ENCODE measurements around the gene JAZF1. TPM values are rescaled to one million over a fixed set of nuclear protein-coding genes. Genes with fewer than 3 reads are reported as not detected.
"Not testable (repeated sequence)": the region's sequence is repeated elsewhere in the genome, so short reads cannot be mapped to it uniquely, and the experiment has no call there.

JAZF1 gene
- polyA plus RNA-seq, 1 donor from 2014 or later = 13.7 TPM

DNA sequence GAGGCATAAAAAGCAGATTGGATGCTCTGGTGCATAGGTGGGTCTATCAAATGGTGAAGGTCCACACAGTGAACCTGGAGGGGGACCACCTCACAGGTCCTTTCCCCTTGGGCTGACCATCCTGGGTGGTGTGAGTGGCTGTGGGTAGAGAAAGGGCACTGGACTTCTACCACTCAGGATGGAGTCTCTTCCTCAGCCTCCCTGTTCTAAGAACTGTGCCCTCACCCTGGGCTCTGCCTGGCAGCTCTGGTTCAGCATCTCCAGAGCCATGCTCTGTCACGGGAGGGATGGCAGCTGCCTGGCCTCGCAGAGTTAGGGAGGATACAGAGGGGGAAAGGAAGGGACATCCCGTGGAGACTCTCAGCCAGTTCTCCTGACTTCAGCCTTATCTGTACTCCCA lies 318.8 kb downstream of the JAZF1 start:
- peaks cover 22% of the 10 kb centered on the region for H3K36me3 Mint-ChIP-seq
- peaks cover 0 to 10% (median 4%) of the 10 kb centered on the region in 3 donors for H3K9me3 Mint-ChIP-seq
- no peak overlapping the region for H3K27ac Mint-ChIP-seq
- peak overlapping the region in 1 of 4 donors; percentile 24 for H3K4me3 Mint-ChIP-seq
- peaks cover 0 to 1% (median 0%) of the 10 kb centered on the region in 3 donors for H3K4me1 Mint-ChIP-seq
- H3K27me3 Mint-ChIP-seq = no peaks in the 10 kb centered on the region

DNA sequence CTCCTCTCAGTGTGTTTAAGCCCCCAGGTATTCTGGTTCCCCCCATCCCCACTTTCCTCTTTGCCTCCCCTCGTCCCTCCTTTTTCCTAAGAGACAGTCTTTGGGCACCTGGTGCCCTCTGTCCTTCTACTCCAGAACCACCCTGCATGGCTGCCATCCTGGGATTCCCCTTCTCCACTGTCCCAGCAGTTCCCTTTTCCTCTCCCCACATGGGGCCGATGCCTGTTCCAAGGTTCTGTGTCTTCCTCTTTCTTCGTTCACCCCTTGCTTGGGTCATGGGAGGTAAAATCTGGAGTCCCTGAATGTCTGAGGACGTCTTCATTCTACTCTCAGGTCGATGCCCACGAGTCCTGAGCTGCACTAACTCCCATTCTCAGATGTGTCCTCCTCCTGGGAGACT lies 319.8 kb downstream of the JAZF1 start:
- Mint-ChIP-seq H3K9me3 (peaks cover 0 to 10% (median 6%) of the 10 kb centered on the region in 3 donors), H3K4me3 (no peak overlapping the region)

DNA sequence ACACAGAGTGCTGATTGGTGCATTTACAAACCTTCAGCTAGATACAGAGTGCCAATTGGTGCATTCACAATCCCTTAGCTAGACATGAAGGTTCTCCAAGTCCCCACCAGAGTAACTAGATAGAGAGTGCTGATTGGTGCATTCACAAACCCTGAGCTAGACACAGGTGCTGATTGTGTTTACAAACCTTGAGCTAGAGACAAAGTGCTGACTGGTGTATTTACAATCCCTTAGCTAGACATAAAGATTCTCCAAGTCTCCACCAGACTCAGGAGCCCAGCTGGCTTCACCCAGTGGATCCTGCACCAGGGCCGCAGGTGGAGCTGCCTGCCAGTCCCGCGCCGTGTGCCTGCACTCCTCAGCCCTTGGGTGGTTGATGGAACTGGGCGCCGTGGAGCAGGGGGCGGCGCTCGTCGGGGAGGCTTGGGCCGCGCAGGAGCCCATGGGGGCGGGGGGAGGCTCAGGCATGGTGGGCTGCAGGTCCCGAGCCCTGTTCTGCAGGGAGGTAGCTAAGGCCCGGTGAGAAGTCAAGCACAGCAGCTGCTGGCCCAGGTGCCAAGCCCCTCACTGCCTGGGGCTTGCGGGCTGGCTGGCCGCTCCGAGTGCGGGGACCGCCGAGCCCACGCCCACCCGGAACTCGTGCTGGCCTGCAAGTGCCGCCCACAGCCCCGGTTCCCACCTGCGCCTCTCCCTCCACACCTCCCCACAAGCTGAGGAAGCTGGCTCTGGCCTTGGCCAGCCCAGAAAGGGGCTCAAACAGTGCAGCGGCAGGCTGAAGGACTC lies 323.7 kb downstream of the JAZF1 start:
- H3K27ac Mint-ChIP-seq, H3K4me3 Mint-ChIP-seq, H3K27me3 Mint-ChIP-seq, H3K4me1 Mint-ChIP-seq: not testable (repeated sequence)
- Mint-ChIP-seq H3K9me3 (peaks cover 0 to 10% (median 9%) of the 10 kb centered on the region in 3 donors), H3K36me3 (peaks cover 21% of the 10 kb centered on the region)

More for the DNA sequence above, 319.8 kb downstream of the JAZF1 start:
- no peaks in the 10 kb centered on the region for H3K27me3 Mint-ChIP-seq
- no peak overlapping the region for H3K27ac Mint-ChIP-seq
- H3K4me1 Mint-ChIP-seq = peaks cover 0 to 1% (median 0%) of the 10 kb centered on the region in 3 donors
- H3K36me3 Mint-ChIP-seq = peaks cover 22% of the 10 kb centered on the region

DNA sequence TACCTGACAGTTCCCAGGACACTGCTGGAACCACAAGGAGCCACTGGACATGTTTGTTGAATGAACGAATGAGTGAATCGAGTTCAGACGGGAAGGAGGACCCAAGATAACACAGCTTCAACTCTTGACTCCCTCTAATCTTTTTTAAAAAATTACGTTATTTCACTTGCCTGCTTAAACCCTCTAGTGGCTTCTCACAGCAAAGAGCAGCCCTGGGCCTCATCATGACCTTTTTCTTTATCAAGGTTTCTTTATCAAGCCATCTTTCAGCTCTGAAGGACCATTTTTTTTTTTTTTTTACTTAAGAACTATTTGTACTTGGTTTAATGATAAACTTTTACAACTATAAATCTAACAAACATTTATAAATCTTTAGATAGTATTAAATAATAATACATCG lies 330.1 kb downstream of the JAZF1 start:
- H3K27ac Mint-ChIP-seq = no peak overlapping the region
- no peaks in the 10 kb centered on the region for H3K27me3 Mint-ChIP-seq
- peaks cover 0 to 2% (median 0%) of the 10 kb centered on the region in 3 donors for H3K9me3 Mint-ChIP-seq
- peaks cover 0 to 4% (median 0%) of the 10 kb centered on the region in 3 donors for H3K4me1 Mint-ChIP-seq
- H3K4me3 Mint-ChIP-seq = no peak overlapping the region
- peaks cover 11% of the 10 kb centered on the region for H3K36me3 Mint-ChIP-seq

DNA sequence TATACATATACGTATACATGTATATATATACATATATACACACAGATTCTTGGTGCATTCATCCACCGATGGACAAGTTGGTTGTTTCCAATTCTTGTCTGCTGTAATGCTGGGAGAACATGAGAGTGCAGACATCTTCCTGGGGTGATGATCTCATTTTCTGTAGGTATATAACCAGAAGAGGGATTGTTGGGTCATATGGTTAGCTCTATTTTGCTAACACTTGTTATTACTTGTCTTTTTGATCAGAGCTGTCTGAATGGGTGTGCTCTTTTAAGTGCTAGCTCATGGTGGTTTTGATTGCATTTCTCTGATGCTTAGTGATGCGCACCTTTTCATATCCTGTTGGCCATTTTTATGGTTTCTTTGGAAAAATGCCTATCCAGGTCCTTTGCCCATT lies 334.2 kb downstream of the JAZF1 start:
- H3K27ac Mint-ChIP-seq = no peak overlapping the region
- no peaks in the 10 kb centered on the region for H3K9me3 Mint-ChIP-seq
- no peaks in the 10 kb centered on the region for H3K4me1 Mint-ChIP-seq
- H3K4me3 Mint-ChIP-seq = no peak overlapping the region
- no peaks in the 10 kb centered on the region for H3K27me3 Mint-ChIP-seq
- peaks cover 4% of the 10 kb centered on the region for H3K36me3 Mint-ChIP-seq

DNA sequence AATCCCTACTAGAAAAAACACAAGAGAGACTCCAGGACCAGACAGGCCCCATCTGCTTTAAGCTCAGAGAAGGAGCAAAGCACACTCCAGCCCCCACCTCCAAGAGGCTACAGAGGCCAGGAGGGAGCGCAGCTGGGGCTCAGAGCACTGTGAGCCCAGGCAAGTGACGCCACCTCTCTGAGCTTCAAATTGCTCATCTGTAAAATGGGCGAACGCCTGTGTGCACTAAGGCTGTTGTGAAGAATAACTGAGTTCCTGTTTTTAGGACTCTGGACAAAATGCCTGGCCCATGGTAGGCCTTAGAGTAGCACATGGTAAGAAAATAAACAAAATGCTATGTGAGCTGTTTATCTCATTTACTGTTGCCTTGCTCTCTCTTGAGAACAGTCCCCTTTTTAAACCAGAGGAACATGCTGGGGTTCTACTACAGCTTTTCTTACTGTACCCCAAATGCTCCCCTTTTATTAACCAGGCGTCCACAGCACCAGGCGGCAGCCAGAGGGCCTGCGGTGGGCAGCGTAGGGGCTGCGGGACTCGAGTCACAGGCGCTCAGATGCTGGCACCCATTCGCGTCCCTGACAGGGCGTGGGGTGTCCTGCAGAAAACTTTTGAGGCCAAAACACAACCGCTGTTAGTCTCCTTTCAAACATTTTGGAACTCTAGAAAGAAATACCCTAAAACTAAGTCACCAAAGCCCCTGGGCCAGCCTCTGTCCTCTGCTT lies 336.9 kb downstream of the JAZF1 start:
- H3K36me3 Mint-ChIP-seq = peaks cover 2% of the 10 kb centered on the region
- peaks cover 0 to 4% (median 2%) of the 10 kb centered on the region in 3 donors for H3K4me1 Mint-ChIP-seq
- H3K27me3 Mint-ChIP-seq = no peaks in the 10 kb centered on the region
- no peak overlapping the region for H3K4me3 Mint-ChIP-seq
- H3K27ac Mint-ChIP-seq = peak overlapping the region in 1 of 3 donors; percentile 76
- H3K9me3 Mint-ChIP-seq = no peaks in the 10 kb centered on the region

DNA sequence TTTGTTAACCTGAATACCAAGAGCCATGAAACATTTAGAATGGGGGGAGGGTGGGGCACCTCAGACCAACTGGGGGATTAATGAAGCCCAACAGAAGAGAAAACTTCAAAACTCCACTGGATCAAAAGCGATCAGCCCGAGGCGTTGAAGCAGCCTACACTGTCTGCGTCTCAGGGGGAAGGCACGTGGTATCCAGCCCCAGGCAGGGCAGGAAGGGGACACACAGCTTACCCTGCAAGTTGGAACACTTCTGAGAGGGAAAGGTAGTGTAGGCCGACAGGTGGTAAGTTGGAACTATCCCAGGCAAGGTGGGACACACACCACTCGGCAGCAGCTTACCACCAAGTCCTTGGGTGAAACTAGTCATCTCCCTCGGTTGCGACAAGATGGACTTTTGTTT lies 337.7 kb downstream of the JAZF1 start:
- Mint-ChIP-seq H3K4me3 (no peak overlapping the region), H3K9me3 (no peaks in the 10 kb centered on the region), H3K27me3 (no peaks in the 10 kb centered on the region), H3K4me1 (peaks cover 0 to 4% (median 2%) of the 10 kb centered on the region in 3 donors), H3K27ac (peak overlapping the region in 1 of 3 donors; percentile 67), H3K36me3 (peaks cover 2% of the 10 kb centered on the region)

DNA sequence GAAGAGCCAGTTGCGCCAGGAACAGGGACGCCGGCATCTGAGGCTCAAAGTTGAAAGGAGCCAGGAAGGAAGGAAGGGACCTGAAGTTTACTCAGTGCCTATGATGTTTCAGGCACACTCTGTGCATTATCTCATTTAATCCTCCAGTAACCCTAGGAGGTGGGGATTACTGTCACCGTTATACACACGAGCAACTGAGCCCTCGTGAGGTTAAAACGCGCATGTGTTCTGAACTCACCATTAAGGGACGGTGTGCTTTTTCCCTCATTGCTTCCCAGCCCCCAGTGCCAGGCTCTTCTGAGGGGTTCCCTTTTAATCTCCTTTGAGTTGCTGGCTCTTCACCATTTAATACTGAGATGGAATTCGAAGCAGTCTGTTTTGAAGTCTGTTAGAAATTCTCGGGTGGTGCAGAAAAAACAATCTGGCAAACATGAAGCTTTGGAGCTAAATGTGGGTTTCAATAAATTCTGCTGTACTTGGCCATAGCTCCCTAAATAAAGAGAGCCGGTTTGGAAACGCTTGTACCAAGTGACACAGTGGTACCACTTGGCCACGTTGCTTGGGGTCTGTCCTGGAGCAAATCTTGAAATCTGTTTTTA lies 338.4 kb downstream of the JAZF1 start:
- peaks cover 2% of the 10 kb centered on the region for H3K36me3 Mint-ChIP-seq
- no peaks in the 10 kb centered on the region for H3K9me3 Mint-ChIP-seq
- no peaks in the 10 kb centered on the region for H3K27me3 Mint-ChIP-seq
- peak overlapping the region in 1 of 3 donors; percentile 67 for H3K27ac Mint-ChIP-seq
- no peak overlapping the region for H3K4me3 Mint-ChIP-seq
- H3K4me1 Mint-ChIP-seq = peaks cover 0 to 4% (median 2%) of the 10 kb centered on the region in 3 donors

DNA sequence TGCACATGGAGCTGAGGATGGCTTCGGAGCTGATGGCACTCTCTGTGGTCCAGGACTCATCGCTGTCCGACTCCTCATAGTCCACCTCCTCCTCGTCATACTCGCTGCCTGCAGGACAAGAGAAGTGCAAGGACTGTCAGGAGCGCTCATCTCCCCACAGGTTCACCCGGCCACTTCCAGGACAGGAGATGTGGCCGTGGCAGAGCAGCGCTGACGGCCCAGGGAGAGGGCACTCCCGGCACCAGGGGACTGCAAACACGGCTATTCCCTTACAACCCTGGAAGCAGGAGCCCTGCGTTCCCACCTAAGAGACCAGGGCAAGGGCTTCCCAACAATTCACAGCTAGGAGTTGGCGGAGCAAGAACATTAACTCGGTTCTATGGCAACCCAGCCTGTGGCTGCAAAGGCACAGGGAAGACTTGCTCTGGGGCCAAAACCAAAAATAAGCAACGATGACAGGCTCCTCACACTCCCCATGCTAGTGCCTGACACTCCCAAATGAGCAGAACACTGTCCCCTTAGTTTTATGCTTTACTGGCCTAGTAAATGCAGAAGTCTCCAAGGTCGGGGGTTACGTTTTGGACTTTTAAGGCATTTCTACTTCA lies 339.7 kb downstream of the JAZF1 start:
- Mint-ChIP-seq H3K36me3 (peaks cover 5% of the 10 kb centered on the region), H3K9me3 (no peaks in the 10 kb centered on the region), H3K4me3 (no peak overlapping the region), H3K27ac (peak overlapping the region in 2 of 3 donors; percentile 45 to 59), H3K4me1 (peaks cover 0 to 4% (median 2%) of the 10 kb centered on the region in 3 donors), H3K27me3 (no peaks in the 10 kb centered on the region)

DNA sequence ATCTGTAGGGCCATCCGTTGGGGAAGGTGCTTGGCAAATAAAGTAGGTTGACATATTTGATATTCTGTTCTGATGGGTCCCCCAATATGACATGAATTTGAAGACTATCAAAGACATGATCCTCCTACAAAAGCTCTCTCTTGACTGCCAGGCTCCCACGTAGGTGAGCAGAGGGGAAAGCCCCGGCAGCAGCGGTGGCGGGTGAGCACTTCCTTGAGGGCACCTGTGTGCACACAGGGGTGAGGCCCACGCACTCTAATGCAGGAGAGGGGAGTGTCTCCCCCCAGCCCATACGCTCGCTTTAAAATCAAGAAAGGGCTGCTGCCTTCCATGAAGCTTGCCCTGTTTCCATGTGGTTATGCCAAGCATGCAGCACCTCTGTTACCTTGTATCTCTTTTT lies 340.3 kb downstream of the JAZF1 start:
- H3K9me3 Mint-ChIP-seq = no peaks in the 10 kb centered on the region
- H3K4me1 Mint-ChIP-seq = peaks cover 0 to 4% (median 2%) of the 10 kb centered on the region in 3 donors
- H3K27ac Mint-ChIP-seq = peak overlapping the region in 2 of 3 donors; percentile 45 to 59
- H3K27me3 Mint-ChIP-seq = no peaks in the 10 kb centered on the region
- H3K4me3 Mint-ChIP-seq = no peak overlapping the region
- peaks cover 5% of the 10 kb centered on the region for H3K36me3 Mint-ChIP-seq

DNA sequence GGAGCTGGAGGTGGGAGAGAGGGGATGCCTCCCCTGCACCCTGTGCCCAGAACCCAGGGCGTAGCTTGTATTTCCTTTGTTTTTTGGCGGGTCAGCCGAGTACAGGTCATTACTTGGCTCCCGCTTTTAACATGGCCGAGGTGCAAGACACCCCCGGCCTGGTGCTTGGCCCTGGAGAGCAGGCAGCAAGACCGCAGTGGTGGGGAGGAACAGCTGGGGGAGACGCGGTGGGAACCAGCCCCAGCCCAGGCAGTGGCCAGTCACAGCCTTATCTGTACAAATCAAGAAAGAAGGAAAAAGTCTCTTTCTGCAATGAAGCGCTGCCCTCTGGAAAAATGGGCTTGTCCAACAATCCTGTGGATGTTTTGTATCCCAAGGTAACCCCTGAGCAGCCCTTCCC lies 341.5 kb downstream of the JAZF1 start:
- Mint-ChIP-seq H3K4me3 (no peak overlapping the region), H3K4me1 (peaks cover 0 to 4% (median 2%) of the 10 kb centered on the region in 3 donors), H3K9me3 (no peaks in the 10 kb centered on the region), H3K27ac (peak overlapping the region; percentile 14 to 89 (median 62)), H3K36me3 (peaks cover 7% of the 10 kb centered on the region), H3K27me3 (no peaks in the 10 kb centered on the region)

DNA sequence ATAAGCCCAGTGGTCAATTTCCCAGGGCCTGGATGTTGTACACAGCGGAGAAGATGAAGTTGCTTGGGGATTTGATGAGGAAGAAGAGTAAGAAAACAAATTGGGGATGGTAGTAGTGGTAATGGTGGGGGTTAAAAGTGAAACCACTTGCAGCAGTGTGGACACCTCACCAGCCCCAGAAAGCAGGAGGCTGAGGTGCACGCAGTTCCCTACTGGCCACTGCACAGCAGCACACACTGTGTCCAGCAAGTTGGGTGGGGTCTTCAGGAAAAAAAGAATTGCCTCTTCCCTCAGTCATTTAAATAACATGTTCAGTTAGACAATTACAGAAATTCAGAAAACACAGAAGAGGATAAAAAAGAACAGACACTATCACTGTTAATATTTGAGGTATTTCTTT lies 344.1 kb downstream of the JAZF1 start:
- Mint-ChIP-seq H3K27ac (no peak overlapping the region), H3K4me3 (no peak overlapping the region), H3K27me3 (no peaks in the 10 kb centered on the region), H3K36me3 (peaks cover 7% of the 10 kb centered on the region), H3K4me1 (peaks cover 0 to 4% (median 2%) of the 10 kb centered on the region in 3 donors), H3K9me3 (no peaks in the 10 kb centered on the region)

DNA sequence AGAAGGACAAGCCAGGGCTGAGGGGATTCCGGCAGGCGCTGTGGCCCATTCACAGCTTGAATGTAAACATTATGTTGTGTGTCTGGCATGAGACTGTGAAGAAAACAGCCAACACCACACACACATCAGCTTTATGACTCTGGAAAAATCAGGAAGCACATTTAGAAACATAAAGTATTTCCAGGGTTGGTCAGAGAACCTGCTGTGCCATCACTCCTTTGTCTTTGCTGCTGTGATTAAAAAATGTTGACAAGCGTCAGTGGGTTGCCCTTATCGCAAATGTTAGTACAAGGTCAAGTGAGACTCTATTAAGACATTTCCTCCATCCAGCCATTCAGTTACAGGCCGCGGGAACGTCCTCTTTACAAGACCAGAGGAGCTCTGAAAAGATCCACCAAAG lies 345.2 kb downstream of the JAZF1 start:
- H3K4me3 Mint-ChIP-seq = no peak overlapping the region
- H3K27me3 Mint-ChIP-seq = no peaks in the 10 kb centered on the region
- H3K36me3 Mint-ChIP-seq = peaks cover 7% of the 10 kb centered on the region
- no peaks in the 10 kb centered on the region for H3K9me3 Mint-ChIP-seq
- H3K27ac Mint-ChIP-seq = no peak overlapping the region
- peaks cover 0 to 4% (median 0%) of the 10 kb centered on the region in 3 donors for H3K4me1 Mint-ChIP-seq

DNA sequence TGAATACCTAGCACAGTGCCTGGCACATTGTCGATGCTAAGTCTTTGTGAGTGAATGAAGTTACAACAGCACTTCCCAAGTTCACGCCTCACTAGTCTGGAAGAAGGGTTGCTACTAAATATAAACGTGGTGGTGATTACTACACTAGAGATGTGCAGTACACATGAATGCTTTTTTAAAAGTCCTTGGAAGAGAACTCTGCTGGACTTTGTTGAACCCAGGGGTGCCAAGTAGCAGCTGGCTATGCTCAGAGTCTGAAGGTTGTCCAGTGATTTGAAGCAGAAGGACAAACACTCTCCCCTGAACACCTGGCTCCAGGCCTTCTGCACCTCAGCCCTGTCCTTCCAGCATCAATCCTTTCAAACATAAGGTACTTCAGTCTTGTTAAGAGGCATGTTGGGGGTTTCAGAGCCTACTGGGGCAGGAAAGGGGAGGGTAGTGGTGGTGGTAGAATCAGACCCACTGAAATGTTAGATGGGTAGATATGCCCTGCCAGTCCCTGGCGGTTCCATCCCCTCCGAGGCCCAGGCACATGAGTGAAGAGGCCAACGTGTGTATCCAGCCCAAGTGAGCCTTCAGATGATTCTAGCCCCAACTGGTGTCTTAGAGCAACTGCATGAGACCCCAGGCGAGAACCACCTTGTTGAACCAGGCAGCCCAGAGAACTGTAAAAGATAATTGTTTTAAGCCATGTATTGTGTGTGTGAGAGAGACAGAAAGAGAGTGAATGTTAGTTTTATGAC lies 346.2 kb downstream of the JAZF1 start:
- Mint-ChIP-seq H3K36me3 (peaks cover 7% of the 10 kb centered on the region), H3K27me3 (no peaks in the 10 kb centered on the region), H3K27ac (peak overlapping the region in 1 of 3 donors; percentile 84), H3K4me3 (peak overlapping the region in 1 of 4 donors; percentile 12), H3K4me1 (peaks cover 0 to 4% (median 0%) of the 10 kb centered on the region in 3 donors), H3K9me3 (no peaks in the 10 kb centered on the region)
